Natural killer cell (primary cell): ENCODE measurements around the gene SMAP1. TPM values are rescaled to one million over a fixed set of nuclear protein-coding genes. Genes with fewer than 3 reads are reported as not detected.

Source experiments
- ATAC-seq, 3 donors: fragments of 150-1000 bp in 2 of 3; fragments of 200-7000 bp in 1 of 3; cut with Tn5 transposase; 1 replicate in 1 of 3; 2 replicates in 2 of 3; pipeline ENCODE4 v1.10.0; 2021; ENCODE audit warnings: mild to moderate bottlenecking in 2 of 3, moderate library complexity in 2 of 3
- DNase-seq, 2 donors: peaks; one replicate each; pipeline versions ENCODE4 v3.0.0 to v3.0.0-alpha.2; 2013 to 2021; ENCODE audit warnings: mixed read lengths in 1 of 2
- H3K27ac ChIP-seq: one replicate; pipeline ENCODE4 v1.5.1; 2013; ENCODE audit warnings: mild to moderate bottlenecking, low read length
- H3K27me3 ChIP-seq: one replicate; pipeline ENCODE4 v1.6.1; 2013; ENCODE audit warnings: low read length; ENCODE audit not compliant: control insufficient read depth, insufficient read depth
- H3K36me3 ChIP-seq: one replicate; pipeline ENCODE4 v1.6.1; 2013; ENCODE audit warnings: low read length; ENCODE audit not compliant: control insufficient read depth, insufficient read depth
- H3K4me1 ChIP-seq: one replicate; pipeline ENCODE4 v1.6.1; 2013; ENCODE audit warnings: low read length; ENCODE audit not compliant: control insufficient read depth, insufficient read depth
- H3K4me3 ChIP-seq: one replicate; pipeline ENCODE4 v1.5.1; 2013; ENCODE audit warnings: low read length
- H3K9me3 ChIP-seq: one replicate; pipeline ENCODE4 v1.6.1; 2013; ENCODE audit warnings: low read length; ENCODE audit not compliant: control insufficient read depth, insufficient read depth
- H3K27ac Mint-ChIP-seq, 2 donors: one replicate each; pipeline ENCODE4 v1.8.0; 2022; ENCODE audit warnings: mild to moderate bottlenecking in 2 of 2, mixed read lengths in 2 of 2, moderate library complexity in 1 of 2
- H3K27me3 Mint-ChIP-seq, 2 donors: one replicate each; pipeline ENCODE4 v1.8.0; 2022; ENCODE audit warnings: low read depth in 2 of 2, mixed read lengths in 2 of 2
- H3K36me3 Mint-ChIP-seq: one replicate; pipeline ENCODE4 v1.8.0; 2022; ENCODE audit warnings: mixed read lengths
- H3K4me1 Mint-ChIP-seq, 2 donors: one replicate each; pipeline ENCODE4 v1.8.0; 2022; ENCODE audit warnings: mixed read lengths in 2 of 2
- H3K4me3 Mint-ChIP-seq: one replicate; pipeline ENCODE4 v1.8.0; 2022; ENCODE audit warnings: mild to moderate bottlenecking, moderate library complexity, mixed read lengths
- H3K9me3 Mint-ChIP-seq, 2 donors: one replicate each; pipeline ENCODE4 v1.8.0; 2022; ENCODE audit warnings: mixed read lengths in 2 of 2
- WGBS: methylation state at CpG from one replicate; pipeline ENCODE4 v1.1.7; 2013; ENCODE audit warnings: missing lambda C conversion rate; ENCODE audit not compliant: insufficient coverage; 5-methylcytosine and 5-hydroxymethylcytosine counted together
- intact Hi-C: fragments of 100-400 bp; cut with micrococcal nuclease; formaldehyde crosslinking; loops from one replicate; pipeline ENCODE4 v1.14.2; 2022
- total RNA-seq, 4 donors: library from RNA; stranded (reverse); fragments of 120-200 nt in 1 of 4; gene quantifications; one replicate each; pipeline versions ENCODE4 v1.2.3 to v1.2.4, GENCODE V29; 2013 to 2022
- TF ChIP-seq, protein P1 (sequence below): fragments of 200-600 bp; IDR thresholded peaks from one replicate; pipeline ENCODE4 v1.8.0; 2022; ENCODE audit warnings: antibody characterized with exemption

SMAP1 gene
- total RNA-seq, 3 donors from 2014 or later (not counting 1 experiment from before 2014, with no cell fraction given): 28.6 to 35.4 (median 30.6) TPM

DNA sequence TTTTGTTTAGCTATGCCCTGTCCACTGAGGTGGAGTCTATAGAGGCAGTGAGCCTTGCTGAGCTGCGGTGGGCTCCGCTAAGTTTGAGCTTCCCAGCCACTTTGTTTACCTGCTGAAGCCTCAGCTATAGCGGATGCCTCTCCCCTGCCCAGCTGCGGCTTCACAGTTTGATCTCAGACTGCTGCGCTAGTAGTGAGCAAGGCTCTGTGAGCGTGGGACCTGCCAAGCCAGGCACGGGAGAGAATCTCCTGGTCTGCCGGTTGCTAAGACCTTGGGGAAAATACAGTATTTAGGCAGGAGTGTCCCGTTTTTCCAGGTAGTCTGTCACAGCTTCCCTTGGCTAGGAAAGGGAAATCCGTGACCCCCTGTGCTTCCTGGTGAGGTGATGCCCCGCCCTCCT lies 138.4 kb downstream of the SMAP1 start:
- ATAC-seq (no peak), DNase-seq (no peak)
- Histone ChIP-seq H3K4me1 (no peaks in the 10 kb centered on the region), H3K9me3 (no peaks in the 10 kb centered on the region), H3K27ac (no peak overlapping the region), H3K27me3 (no peaks in the 10 kb centered on the region), H3K4me3 (no peak overlapping the region), H3K36me3 (no peaks in the 10 kb centered on the region)
- TF ChIP-seq, protein P1, sequence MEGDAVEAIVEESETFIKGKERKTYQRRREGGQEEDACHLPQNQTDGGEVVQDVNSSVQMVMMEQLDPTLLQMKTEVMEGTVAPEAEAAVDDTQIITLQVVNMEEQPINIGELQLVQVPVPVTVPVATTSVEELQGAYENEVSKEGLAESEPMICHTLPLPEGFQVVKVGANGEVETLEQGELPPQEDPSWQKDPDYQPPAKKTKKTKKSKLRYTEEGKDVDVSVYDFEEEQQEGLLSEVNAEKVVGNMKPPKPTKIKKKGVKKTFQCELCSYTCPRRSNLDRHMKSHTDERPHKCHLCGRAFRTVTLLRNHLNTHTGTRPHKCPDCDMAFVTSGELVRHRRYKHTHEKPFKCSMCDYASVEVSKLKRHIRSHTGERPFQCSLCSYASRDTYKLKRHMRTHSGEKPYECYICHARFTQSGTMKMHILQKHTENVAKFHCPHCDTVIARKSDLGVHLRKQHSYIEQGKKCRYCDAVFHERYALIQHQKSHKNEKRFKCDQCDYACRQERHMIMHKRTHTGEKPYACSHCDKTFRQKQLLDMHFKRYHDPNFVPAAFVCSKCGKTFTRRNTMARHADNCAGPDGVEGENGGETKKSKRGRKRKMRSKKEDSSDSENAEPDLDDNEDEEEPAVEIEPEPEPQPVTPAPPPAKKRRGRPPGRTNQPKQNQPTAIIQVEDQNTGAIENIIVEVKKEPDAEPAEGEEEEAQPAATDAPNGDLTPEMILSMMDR: no peak
- Mint-ChIP-seq H3K9me3 (no peaks in the 10 kb centered on the region), H3K4me1 (peaks cover 26 to 33% of the 10 kb centered on the region in 2 donors), H3K27ac (no peak overlapping the region), H3K27me3 (no peaks in the 10 kb centered on the region), H3K36me3 (peaks cover 11% of the 10 kb centered on the region), H3K4me3 (no peak overlapping the region)
- WGBS: 98% methylated on average over 11 of the region's 11 CpGs
- intact Hi-C loops: no loop called here

GRCh38 chr6:70811788-70812187 lies 144.1 kb downstream of the SMAP1 start:
- no peaks in the 10 kb centered on the region for H3K9me3 ChIP-seq
- peaks cover 4 to 5% of the 10 kb centered on the region in 2 donors for H3K4me1 Mint-ChIP-seq
- no peaks in the 10 kb centered on the region for H3K27me3 ChIP-seq
- no peaks in the 10 kb centered on the region for H3K9me3 Mint-ChIP-seq
- DNase-seq: no peak
- H3K4me1 ChIP-seq: no peaks in the 10 kb centered on the region
- no peak for ATAC-seq
- TF ChIP-seq, protein P1: no peak
- H3K4me3 ChIP-seq: no peak overlapping the region
- no peak overlapping the region for H3K27ac ChIP-seq
- H3K36me3 Mint-ChIP-seq: no peaks in the 10 kb centered on the region
- no peak overlapping the region for H3K27ac Mint-ChIP-seq
- H3K27me3 Mint-ChIP-seq: no peaks in the 10 kb centered on the region
- H3K4me3 Mint-ChIP-seq: no peak overlapping the region
- no peaks in the 10 kb centered on the region for H3K36me3 ChIP-seq
- 92% methylated on average over 6 of the region's 6 CpGs for WGBS
- intact Hi-C loops: no loop called here

- TF ChIP-seq, protein P1: no peak
- Histone ChIP-seq H3K9me3 (no peaks in the 10 kb centered on the region), H3K27ac (no peak overlapping the region), H3K36me3 (no peaks in the 10 kb centered on the region), H3K4me3 (no peak overlapping the region), H3K4me1 (no peaks in the 10 kb centered on the region), H3K27me3 (no peaks in the 10 kb centered on the region)
- no CpG with 5 or more reads among the region's 3 CpGs for WGBS
- no peaks in the 10 kb centered on the region for H3K36me3 Mint-ChIP-seq
- H3K27ac Mint-ChIP-seq: no peak overlapping the region
- intact Hi-C loops: no loop called here
- ATAC-seq: no peak
- no peak overlapping the region for H3K4me3 Mint-ChIP-seq
- no peaks in the 10 kb centered on the region for H3K27me3 Mint-ChIP-seq
- peaks cover 4 to 5% of the 10 kb centered on the region in 2 donors for H3K4me1 Mint-ChIP-seq
- DNase-seq: no peak
- no peaks in the 10 kb centered on the region for H3K9me3 Mint-ChIP-seq
These were observed 146.2 kb downstream of the SMAP1 start for GRCh38 chr6:70813885-70814284.

DNA sequence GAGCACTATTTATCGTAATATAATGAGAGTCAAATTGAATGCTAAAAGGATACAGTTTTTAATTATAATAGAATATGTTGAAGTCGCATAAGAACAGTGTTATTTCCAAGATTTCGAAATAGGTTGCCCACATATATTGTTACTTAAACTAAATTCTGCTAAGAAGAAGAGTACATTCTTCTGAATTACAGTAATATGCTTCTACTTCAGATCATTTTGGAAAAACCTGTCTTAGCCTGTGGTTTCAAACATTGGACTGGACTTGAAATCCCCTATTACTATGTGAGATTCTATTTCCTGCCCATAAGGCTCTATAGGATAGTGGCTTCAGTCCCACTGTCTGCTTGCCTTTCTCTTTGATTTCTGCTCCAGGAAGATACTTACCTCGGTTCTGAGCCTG lies 152.0 kb downstream of the SMAP1 start:
- Histone ChIP-seq H3K27me3 (no peaks in the 10 kb centered on the region), H3K9me3 (peaks cover 4% of the 10 kb centered on the region), H3K4me3 (no peak overlapping the region), H3K4me1 (no peaks in the 10 kb centered on the region), H3K36me3 (no peaks in the 10 kb centered on the region), H3K27ac (no peak overlapping the region)
- no peaks in the 10 kb centered on the region for H3K27me3 Mint-ChIP-seq
- no peak overlapping the region for H3K27ac Mint-ChIP-seq
- H3K9me3 Mint-ChIP-seq: peaks cover 0 to 7% of the 10 kb centered on the region in 2 donors
- TF ChIP-seq, protein P1: no peak
- peaks cover 9 to 11% of the 10 kb centered on the region in 2 donors for H3K4me1 Mint-ChIP-seq
- WGBS: 100% methylated on average over 1 of the region's 4 CpGs
- H3K36me3 Mint-ChIP-seq: peaks cover 10% of the 10 kb centered on the region
- intact Hi-C loops: no loop called here
- no peak for ATAC-seq
- DNase-seq: no peak
- no peak overlapping the region for H3K4me3 Mint-ChIP-seq
